ENCODE measurements around the gene INVS.

INVS gene

GRCh38 chr9:100204796-100205195, 105.8 kb downstream of the INVS start:
- H3K9me3 ChIP-seq (ENCODE audit: control extremely low read depth in 1 of 5, control insufficient read depth in 4 of 5, insufficient read depth in 2 of 5, low read depth in 1 of 5, low read length in 4 of 5): peaks cover 0 to 6% (median 0%) of the 10 kb centered on the region in 5 experiments
- ChIA-PET CTCF (no interaction called here), POLR2A (no interaction called here)
- no peak overlapping the region for H3K27ac ChIP-seq (ENCODE audit: insufficient read depth in 1 of 2, low read depth in 1 of 2, low read length in 2 of 2, poor library complexity in 1 of 2, severe bottlenecking in 2 of 2)
- no peaks in the 10 kb centered on the region for H3K27me3 ChIP-seq (replicated peaks in 2 of 5; ENCODE audit: control insufficient read depth in 4 of 5, insufficient read depth in 5 of 5, low read length in 4 of 5)
- no peak for DNase-seq
- no peak overlapping the region for H3K4me3 ChIP-seq (ENCODE audit: control insufficient read depth in 1 of 7, extremely low read depth in 1 of 7, insufficient read depth in 4 of 7, low read depth in 2 of 7, low read length in 6 of 7)
- H3K4me1 ChIP-seq (ENCODE audit: control extremely low read depth in 1 of 4, control insufficient read depth in 4 of 4, insufficient read depth in 4 of 4, low read length in 3 of 4): peaks cover 0 to 3% (median under 1%) of the 10 kb centered on the region in 4 experiments
- H3K36me3 ChIP-seq (ENCODE audit: control insufficient read depth in 4 of 4, insufficient read depth in 4 of 4, low read length in 3 of 4): no peaks in the 10 kb centered on the region
- WGBS (ENCODE audit: insufficient coverage): 71% methylated on average over 1 of the region's 3 CpGs

GRCh38 chr9:100206899-100207298, 107.9 kb downstream of the INVS start:
- POLR2A ChIA-PET: no interaction called here

GRCh38 chr9:100208673-100209072, 109.6 kb downstream of the INVS start:
- no CpG with 5 or more reads among the region's 1 CpG for WGBS (ENCODE audit: insufficient coverage)
- Histone ChIP-seq H3K4me1 (ENCODE audit: control extremely low read depth in 1 of 4, control insufficient read depth in 4 of 4, insufficient read depth in 4 of 4, low read length in 3 of 4) (peaks cover 3 to 7% (median 4%) of the 10 kb centered on the region in 4 experiments), H3K4me3 (ENCODE audit: control insufficient read depth in 1 of 7, extremely low read depth in 1 of 7, insufficient read depth in 4 of 7, low read depth in 2 of 7, low read length in 6 of 7) (no peak overlapping the region), H3K9me3 (ENCODE audit: control extremely low read depth in 1 of 5, control insufficient read depth in 4 of 5, insufficient read depth in 2 of 5, low read depth in 1 of 5, low read length in 4 of 5) (no peaks in the 10 kb centered on the region), H3K27me3 (replicated peaks in 2 of 5; ENCODE audit: control insufficient read depth in 4 of 5, insufficient read depth in 5 of 5, low read length in 4 of 5) (no peaks in the 10 kb centered on the region), H3K36me3 (ENCODE audit: control insufficient read depth in 4 of 4, insufficient read depth in 4 of 4, low read length in 3 of 4) (no peaks in the 10 kb centered on the region), H3K27ac (ENCODE audit: insufficient read depth in 1 of 2, low read depth in 1 of 2, low read length in 2 of 2, poor library complexity in 1 of 2, severe bottlenecking in 2 of 2) (no peak overlapping the region)
- DNase-seq: no peak
- POLR2A ChIA-PET: no interaction called here
- CTCF ChIA-PET: no interaction called here

More at GRCh38 chr9:100206899-100207298, 107.9 kb downstream of the INVS start:
- DNase-seq: no peak
- no peaks in the 10 kb centered on the region for H3K36me3 ChIP-seq (ENCODE audit: control insufficient read depth in 4 of 4, insufficient read depth in 4 of 4, low read length in 3 of 4)
- H3K9me3 ChIP-seq (ENCODE audit: control extremely low read depth in 1 of 5, control insufficient read depth in 4 of 5, insufficient read depth in 2 of 5, low read depth in 1 of 5, low read length in 4 of 5): no peaks in the 10 kb centered on the region
- no peak overlapping the region for H3K27ac ChIP-seq (ENCODE audit: insufficient read depth in 1 of 2, low read depth in 1 of 2, low read length in 2 of 2, poor library complexity in 1 of 2, severe bottlenecking in 2 of 2)
- H3K4me1 ChIP-seq (ENCODE audit: control extremely low read depth in 1 of 4, control insufficient read depth in 4 of 4, insufficient read depth in 4 of 4, low read length in 3 of 4): peaks cover 3 to 7% (median 4%) of the 10 kb centered on the region in 4 experiments
- CTCF ChIA-PET: no interaction called here
- H3K27me3 ChIP-seq (replicated peaks in 2 of 5; ENCODE audit: control insufficient read depth in 4 of 5, insufficient read depth in 5 of 5, low read length in 4 of 5): no peaks in the 10 kb centered on the region
- no CpG with 5 or more reads among the region's 3 CpGs for WGBS (ENCODE audit: insufficient coverage)
- H3K4me3 ChIP-seq (ENCODE audit: control insufficient read depth in 1 of 7, extremely low read depth in 1 of 7, insufficient read depth in 4 of 7, low read depth in 2 of 7, low read length in 6 of 7): no peak overlapping the region

GRCh38 chr9:100211476-100211875, 112.4 kb downstream of the INVS start:
- CTCF ChIA-PET: no interaction called here
- Histone ChIP-seq H3K9me3 (ENCODE audit: control extremely low read depth in 1 of 5, control insufficient read depth in 4 of 5, insufficient read depth in 2 of 5, low read depth in 1 of 5, low read length in 4 of 5) (no peaks in the 10 kb centered on the region), H3K27me3 (replicated peaks in 2 of 5; ENCODE audit: control insufficient read depth in 4 of 5, insufficient read depth in 5 of 5, low read length in 4 of 5) (no peaks in the 10 kb centered on the region), H3K27ac (ENCODE audit: insufficient read depth in 1 of 2, low read depth in 1 of 2, low read length in 2 of 2, poor library complexity in 1 of 2, severe bottlenecking in 2 of 2) (no peak overlapping the region), H3K36me3 (ENCODE audit: control insufficient read depth in 4 of 4, insufficient read depth in 4 of 4, low read length in 3 of 4) (peaks cover 0 to 12% (median 1%) of the 10 kb centered on the region in 4 experiments), H3K4me3 (ENCODE audit: control insufficient read depth in 1 of 7, extremely low read depth in 1 of 7, insufficient read depth in 4 of 7, low read depth in 2 of 7, low read length in 6 of 7) (no peak overlapping the region), H3K4me1 (ENCODE audit: control extremely low read depth in 1 of 4, control insufficient read depth in 4 of 4, insufficient read depth in 4 of 4, low read length in 3 of 4) (peaks cover 3 to 7% (median 4%) of the 10 kb centered on the region in 4 experiments)
- no peak for DNase-seq
- 100% methylated on average over 1 of the region's 1 CpG for WGBS (ENCODE audit: insufficient coverage)
- POLR2A ChIA-PET: interaction anchor here (0.5 to 0.6 kb wide), 2 partner anchors 246 to 834 kb away, joined by 3 read pairs; no protein-coding TSS in a partner anchor

- Histone ChIP-seq H3K4me3 (ENCODE audit: control insufficient read depth in 1 of 7, extremely low read depth in 1 of 7, insufficient read depth in 4 of 7, low read depth in 2 of 7, low read length in 6 of 7) (no peak overlapping the region), H3K9me3 (ENCODE audit: control extremely low read depth in 1 of 5, control insufficient read depth in 4 of 5, insufficient read depth in 2 of 5, low read depth in 1 of 5, low read length in 4 of 5) (no peaks in the 10 kb centered on the region), H3K27me3 (replicated peaks in 2 of 5; ENCODE audit: control insufficient read depth in 4 of 5, insufficient read depth in 5 of 5, low read length in 4 of 5) (no peaks in the 10 kb centered on the region), H3K27ac (ENCODE audit: insufficient read depth in 1 of 2, low read depth in 1 of 2, low read length in 2 of 2, poor library complexity in 1 of 2, severe bottlenecking in 2 of 2) (no peak overlapping the region), H3K36me3 (ENCODE audit: control insufficient read depth in 4 of 4, insufficient read depth in 4 of 4, low read length in 3 of 4) (peaks cover 0 to 21% (median 2%) of the 10 kb centered on the region in 4 experiments), H3K4me1 (ENCODE audit: control extremely low read depth in 1 of 4, control insufficient read depth in 4 of 4, insufficient read depth in 4 of 4, low read length in 3 of 4) (peaks cover 3 to 7% (median 6%) of the 10 kb centered on the region in 4 experiments)
- DNase-seq: no peak
- ChIA-PET CTCF (interaction anchor here (1.3 kb wide), 1 partner anchor 15 kb away, joined by 3 read pairs; no protein-coding TSS in a partner anchor), POLR2A (no interaction called here)
- 90% methylated on average over 4 of the region's 5 CpGs for WGBS (ENCODE audit: insufficient coverage)
These were observed 114.9 kb downstream of the INVS start for GRCh38 chr9:100213730-100214477.

- Histone ChIP-seq H3K4me1 (ENCODE audit: control extremely low read depth in 1 of 4, control insufficient read depth in 4 of 4, insufficient read depth in 4 of 4, low read length in 3 of 4) (peaks cover 0 to 7% (median 4%) of the 10 kb centered on the region in 4 experiments), H3K27ac (ENCODE audit: insufficient read depth in 1 of 2, low read depth in 1 of 2, low read length in 2 of 2, poor library complexity in 1 of 2, severe bottlenecking in 2 of 2) (no peak overlapping the region), H3K36me3 (ENCODE audit: control insufficient read depth in 4 of 4, insufficient read depth in 4 of 4, low read length in 3 of 4) (peaks cover 0 to 21% (median 2%) of the 10 kb centered on the region in 4 experiments), H3K27me3 (replicated peaks in 2 of 5; ENCODE audit: control insufficient read depth in 4 of 5, insufficient read depth in 5 of 5, low read length in 4 of 5) (no peaks in the 10 kb centered on the region), H3K4me3 (ENCODE audit: control insufficient read depth in 1 of 7, extremely low read depth in 1 of 7, insufficient read depth in 4 of 7, low read depth in 2 of 7, low read length in 6 of 7) (no peak overlapping the region), H3K9me3 (ENCODE audit: control extremely low read depth in 1 of 5, control insufficient read depth in 4 of 5, insufficient read depth in 2 of 5, low read depth in 1 of 5, low read length in 4 of 5) (no peaks in the 10 kb centered on the region)
- ChIA-PET CTCF (interaction anchor here (0.9 to 1.9 kb wide), 2 partner anchors 189 to 950 kb away, joined by 3 to 6 read pairs; no protein-coding TSS in a partner anchor), POLR2A (no interaction called here)
- 67% methylated on average over 3 of the region's 4 CpGs for whole genome bisulfite sequencing (ENCODE audit: insufficient coverage)
- peak; percentile 63 to 71 (median 63) for DNase-seq
These were observed 117.2 kb downstream of the INVS start for GRCh38 chr9:100216178-100216787.

GRCh38 chr9:100217536-100217935, 118.5 kb downstream of the INVS start:
- CTCF ChIA-PET: interaction anchor here (1.4 to 1.9 kb wide), 3 partner anchors 50 to 952 kb away, joined by 3 to 6 read pairs (median 3); no protein-coding TSS in a partner anchor

More at GRCh38 chr9:100217536-100217935, 118.5 kb downstream of the INVS start:
- Histone ChIP-seq H3K27ac (ENCODE audit: insufficient read depth in 1 of 2, low read depth in 1 of 2, low read length in 2 of 2, poor library complexity in 1 of 2, severe bottlenecking in 2 of 2) (no peak overlapping the region), H3K9me3 (ENCODE audit: control extremely low read depth in 1 of 5, control insufficient read depth in 4 of 5, insufficient read depth in 2 of 5, low read depth in 1 of 5, low read length in 4 of 5) (no peaks in the 10 kb centered on the region), H3K36me3 (ENCODE audit: control insufficient read depth in 4 of 4, insufficient read depth in 4 of 4, low read length in 3 of 4) (peaks cover 0 to 21% (median 2%) of the 10 kb centered on the region in 4 experiments), H3K4me3 (ENCODE audit: control insufficient read depth in 1 of 7, extremely low read depth in 1 of 7, insufficient read depth in 4 of 7, low read depth in 2 of 7, low read length in 6 of 7) (no peak overlapping the region), H3K27me3 (replicated peaks in 2 of 5; ENCODE audit: control insufficient read depth in 4 of 5, insufficient read depth in 5 of 5, low read length in 4 of 5) (no peaks in the 10 kb centered on the region), H3K4me1 (ENCODE audit: control extremely low read depth in 1 of 4, control insufficient read depth in 4 of 4, insufficient read depth in 4 of 4, low read length in 3 of 4) (peaks cover 0 to 7% (median 4%) of the 10 kb centered on the region in 4 experiments)
- POLR2A ChIA-PET: no interaction called here
- no CpG with 5 or more reads among the region's 2 CpGs for WGBS (ENCODE audit: insufficient coverage)
- DNase-seq: no peak

Measured in common myeloid progenitor, CD34-positive (primary cell).